Lung (tissue), 10 donors: Measurements from ENCODE around the gene USP17L17. TPM values are rescaled to one million over a fixed set of nuclear protein-coding genes. Genes with fewer than 3 reads are reported as not detected.
"Not testable (repeated sequence)": the region's sequence is repeated elsewhere in the genome, so short reads cannot be mapped to it uniquely, and the experiment has no call there.

Source experiments
- ATAC-seq: fragments of 200-7000 bp; cut with Tn5 transposase; one replicate; pipeline ENCODE4 v1.9.1; 2020; ENCODE audit warnings: moderate number of reproducible peaks; ENCODE audit not compliant: insufficient read depth, low FRiP score
- DNase-seq, 3 donors: peaks; one replicate each; pipeline ENCODE4 v3.0.0-alpha.2; 2013 to 2017
- H3K27ac ChIP-seq, 2 donors: one replicate each; pipeline ENCODE4 v1.5.1; 2013; ENCODE audit warnings: mild to moderate bottlenecking in 2 of 2, moderate library complexity in 2 of 2, control low read depth in 1 of 2, inconsistent platforms in 1 of 2, low read depth in 1 of 2, low read length in 1 of 2
- H3K27me3 ChIP-seq, 3 donors: one replicate each; pipeline ENCODE4 v1.5.1; 2013; ENCODE audit warnings: low read length in 2 of 3; ENCODE audit not compliant: control insufficient read depth in 3 of 3, insufficient read depth in 3 of 3
- H3K36me3 ChIP-seq, 4 donors: one replicate each; pipeline ENCODE4 v1.5.1; 2013; ENCODE audit warnings: low read length in 4 of 4, mild to moderate bottlenecking in 1 of 4, moderate library complexity in 1 of 4; ENCODE audit not compliant: control insufficient read depth in 4 of 4, insufficient read depth in 4 of 4
- H3K4me1 ChIP-seq, 5 donors: one replicate each; pipeline ENCODE4 v1.5.1; 2013; ENCODE audit warnings: low read length in 5 of 5, mild to moderate bottlenecking in 2 of 5, moderate library complexity in 1 of 5; ENCODE audit not compliant: control insufficient read depth in 5 of 5, insufficient read depth in 5 of 5
- H3K4me3 ChIP-seq: one replicate; pipeline ENCODE4 v1.5.1; 2013; ENCODE audit warnings: mild to moderate bottlenecking, control low read depth, moderate library complexity
- H3K9ac ChIP-seq, 2 donors: one replicate each; pipeline ENCODE4 v1.5.1; 2013; ENCODE audit warnings: low read length in 2 of 2, control low read depth in 1 of 2; ENCODE audit not compliant: insufficient read depth in 1 of 2
- H3K9me3 ChIP-seq, 4 donors: one replicate each; pipeline ENCODE4 v1.5.1; 2013; ENCODE audit warnings: low read length in 3 of 4, mild to moderate bottlenecking in 1 of 4, moderate library complexity in 1 of 4; ENCODE audit not compliant: control insufficient read depth in 4 of 4, insufficient read depth in 3 of 4
- whole genome bisulfite sequencing, 2 donors: extraction: QIAGEN DNeasy Blood & Tissue Kit; methylation state at CpG; one replicate each; pipeline ENCODE4 v1.1.7; 2013; 5-methylcytosine and 5-hydroxymethylcytosine counted together
- polyA plus RNA-seq, 2 donors: library from polyadenylated mRNA; stranded (reverse); fragments of 200-250 nt; gene quantifications; one replicate each; pipeline ENCODE4 v1.2.1, GENCODE V29; 2013
- total RNA-seq, 2 donors: library from RNA; depleted of rRNA in 1 of 2; stranded (reverse); fragments of >200 nt in 1 of 2; gene quantifications; one replicate each; pipeline ENCODE4 v1.2.1, GENCODE V29; 2014 to 2021
- donor health status: Bipolar disorder and iron deficiency.
- donor health status: healthy.
- donor health status: DM: yes; HTN: yes; CAD: no.

USP17L17 gene
- total and polyA plus RNA-seq, 4 donors: not detected

GRCh38 chr4:9238461-9238860, 5.2 kb upstream of the USP17L17 start:
- ATAC-seq, H3K27me3 ChIP-seq, H3K4me3 ChIP-seq, H3K4me1 ChIP-seq, DNase-seq, H3K9ac ChIP-seq, H3K27ac ChIP-seq, H3K36me3 ChIP-seq, H3K9me3 ChIP-seq: not testable (repeated sequence)
- WGBS, 2 donors: 72 to 83% methylated on average over 9 to 11 of the region's 12 CpGs

GRCh38 chr4:9247953-9248680, 4.4 kb downstream of the USP17L17 start, which contains the start of gene USP17L18:
USP17L18 (plus strand) TSS chr4:9248630; CDS start chr4:9248630, 0 bp downstream.
- not testable (repeated sequence) for H3K27me3 ChIP-seq, H3K9me3 ChIP-seq, H3K4me3 ChIP-seq, H3K27ac ChIP-seq, H3K36me3 ChIP-seq, ATAC-seq, H3K4me1 ChIP-seq, H3K9ac ChIP-seq
- DNase-seq: peak in 1 of 3 donors; percentile 12
- 88 to 89% methylated on average over 14 to 15 of the region's 26 CpGs for WGBS, 2 donors

- not testable (repeated sequence) for DNase-seq, H3K9me3 ChIP-seq, ATAC-seq, H3K4me1 ChIP-seq, H3K27ac ChIP-seq, H3K9ac ChIP-seq, H3K4me3 ChIP-seq, H3K36me3 ChIP-seq, H3K27me3 ChIP-seq
- no CpG with 5 or more reads among the region's 13 CpGs for WGBS, 2 donors
Observed at GRCh38 chr4:9253078-9253477, 9.4 kb downstream of the USP17L17 start, which contains the start of gene USP17L19. USP17L19 (plus strand) TSS chr4:9253378; CDS start chr4:9253378, 0 bp downstream.

DNA sequence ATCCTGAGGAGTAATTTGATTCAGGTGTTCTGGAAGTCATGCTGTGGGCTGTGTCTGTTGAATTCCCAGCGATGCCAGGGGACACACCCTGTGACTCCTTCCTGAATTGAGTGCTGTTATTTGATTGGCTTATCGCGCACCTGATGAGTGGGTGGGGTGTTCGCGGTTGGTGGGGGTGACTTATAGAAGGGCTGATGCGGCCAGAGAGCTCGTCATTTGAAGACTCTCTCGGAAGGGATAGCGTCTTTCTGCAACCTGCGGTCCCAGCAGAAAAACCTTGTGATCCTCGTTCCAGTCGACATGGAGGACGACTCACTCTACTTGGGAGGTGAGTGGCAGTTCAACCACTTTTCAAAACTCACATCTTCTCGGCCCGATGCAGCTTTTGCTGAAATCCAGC, 14.1 kb downstream of the USP17L17 start, which contains the start of gene USP17L20:
USP17L20 (plus strand) TSS at position 301 of the 400 bp plus-strand sequence; CDS start at position 301, 0 bp downstream.
- not testable (repeated sequence) for ATAC-seq, H3K9ac ChIP-seq, DNase-seq, H3K4me1 ChIP-seq, H3K4me3 ChIP-seq, H3K27me3 ChIP-seq, H3K36me3 ChIP-seq, H3K9me3 ChIP-seq, H3K27ac ChIP-seq
- WGBS, 2 donors: no CpG with 5 or more reads among the region's 15 CpGs

DNA sequence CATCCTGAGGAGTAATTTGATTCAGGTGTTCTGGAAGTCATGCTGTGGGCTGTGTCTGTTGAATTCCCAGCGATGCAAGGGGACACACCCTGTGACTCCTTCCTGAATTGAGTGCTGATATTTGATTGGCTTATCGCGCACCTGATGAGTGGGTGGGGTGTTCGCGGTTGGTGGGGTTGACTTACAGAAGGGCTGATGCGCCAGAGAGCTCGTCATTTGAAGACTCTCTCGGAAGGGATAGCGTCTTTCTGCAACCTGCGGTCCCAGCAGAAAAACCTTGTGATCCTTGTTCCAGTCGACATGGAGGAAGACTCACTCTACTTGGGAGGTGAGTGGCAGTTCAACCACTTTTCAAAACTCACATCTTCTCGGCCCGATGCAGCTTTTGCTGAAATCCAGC, 18.9 kb downstream of the USP17L17 start, which contains the start of gene USP17L21:
USP17L21 (plus strand) TSS at position 301 of the 400 bp plus-strand sequence; CDS start at position 301, 0 bp downstream.
- H3K36me3 ChIP-seq, H3K4me1 ChIP-seq, H3K4me3 ChIP-seq, H3K27me3 ChIP-seq, H3K27ac ChIP-seq, H3K9me3 ChIP-seq, H3K9ac ChIP-seq, ATAC-seq, DNase-seq: not testable (repeated sequence)
- no CpG with 5 or more reads among the region's 13 CpGs for WGBS, 2 donors

DNA sequence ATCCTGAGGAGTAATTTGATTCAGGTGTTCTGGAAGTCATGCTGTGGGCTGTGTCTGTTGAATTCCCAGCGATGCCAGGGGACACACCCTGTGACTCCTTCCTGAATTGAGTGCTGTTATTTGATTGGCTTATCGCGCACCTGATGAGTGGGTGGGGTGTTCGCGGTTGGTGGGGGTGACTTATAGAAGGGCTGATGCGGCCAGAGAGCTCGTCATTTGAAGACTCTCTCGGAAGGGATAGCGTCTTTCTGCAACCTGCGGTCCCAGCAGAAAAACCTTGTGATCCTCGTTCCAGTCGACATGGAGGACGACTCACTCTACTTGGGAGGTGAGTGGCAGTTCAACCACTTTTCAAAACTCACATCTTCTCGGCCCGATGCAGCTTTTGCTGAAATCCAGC, 23.6 kb downstream of the USP17L17 start, which contains the start of gene USP17L22:
USP17L22 (plus strand) TSS at position 301 of the 400 bp plus-strand sequence; CDS start at position 301, 0 bp downstream.
- H3K9ac ChIP-seq, H3K27me3 ChIP-seq, ATAC-seq, DNase-seq, H3K9me3 ChIP-seq, H3K27ac ChIP-seq, H3K4me3 ChIP-seq, H3K4me1 ChIP-seq, H3K36me3 ChIP-seq: not testable (repeated sequence)
- no CpG with 5 or more reads among the region's 15 CpGs for WGBS, 2 donors

GRCh38 chr4:9271719-9272118, 28.0 kb downstream of the USP17L17 start:
- H3K4me1 ChIP-seq, DNase-seq, H3K27me3 ChIP-seq, ATAC-seq, H3K9ac ChIP-seq, H3K27ac ChIP-seq, H3K9me3 ChIP-seq, H3K36me3 ChIP-seq, H3K4me3 ChIP-seq: not testable (repeated sequence)
- WGBS, 2 donors: 83 to 85% methylated on average over 4 to 5 of the region's 10 CpGs
